DOHH2 (cell line): ENCODE data around the gene BLOC1S4.

Source experiments
- CTCF ChIP-seq: fragments of 200-600 bp; sonication (generic); IDR thresholded peaks from one replicate; pipeline ENCODE4 v1.5.1; 2014; ENCODE audit warnings: antibody characterized with exemption, mild to moderate bottlenecking, low read depth, low read length; ENCODE audit not compliant: poor library complexity, severe bottlenecking
- EZH2phosphoT487 ChIP-seq: fragments of 200-600 bp; sonication (generic); IDR thresholded peaks from 2 replicates; pipeline ENCODE4 v1.6.1; 2017; ENCODE audit warnings: borderline replicate concordance, mild to moderate bottlenecking, antibody characterized with exemption, low read length, moderate library complexity, mixed read lengths

GRCh38 chr4:6694177-6694901, 21.6 kb upstream of the BLOC1S4 start:
- no peak for TF ChIP-seq CTCF
- no peak for TF ChIP-seq EZH2phosphoT487
